GM13976 (cell line): ENCODE results near the gene MYPN.
A peak's percentile ranks its signal among the peaks of the same experiment; 100 is the strongest.
"Not testable (repeated sequence)": the region's sequence is repeated elsewhere in the genome, so short reads cannot be mapped to it uniquely, and the experiment has no call there.

ENCODE experiments used
- DNase-seq: peaks from one replicate; pipeline ENCODE4 v3.0.0; 2012; ENCODE audit warnings: low spot score
- in situ Hi-C: fragments of 300-500 bp; cut with MboI; formaldehyde crosslinking; loops from one replicate; pipeline ENCODE4 v1.12.0; 2022; ENCODE audit warnings: low sequenced_read_pairs, mixed read lengths, inconsistent platforms; ENCODE audit not compliant: unreplicated experiment
- TF ChIP-seq, protein P1 (sequence below): IDR thresholded peaks from 2 replicates; pipeline ENCODE4 v1.5.1; 2012; ENCODE audit warnings: borderline replicate concordance, mild to moderate bottlenecking; ENCODE audit not compliant: insufficient read depth; ENCODE audit errors: extremely low read depth, missing control alignments, control extremely low read depth

Gene MYPN

GRCh38 chr10:68075550-68076004, 33.7 kb upstream of the MYPN start:
- DNase-seq: peak; percentile 22
- TF ChIP-seq, protein P1, sequence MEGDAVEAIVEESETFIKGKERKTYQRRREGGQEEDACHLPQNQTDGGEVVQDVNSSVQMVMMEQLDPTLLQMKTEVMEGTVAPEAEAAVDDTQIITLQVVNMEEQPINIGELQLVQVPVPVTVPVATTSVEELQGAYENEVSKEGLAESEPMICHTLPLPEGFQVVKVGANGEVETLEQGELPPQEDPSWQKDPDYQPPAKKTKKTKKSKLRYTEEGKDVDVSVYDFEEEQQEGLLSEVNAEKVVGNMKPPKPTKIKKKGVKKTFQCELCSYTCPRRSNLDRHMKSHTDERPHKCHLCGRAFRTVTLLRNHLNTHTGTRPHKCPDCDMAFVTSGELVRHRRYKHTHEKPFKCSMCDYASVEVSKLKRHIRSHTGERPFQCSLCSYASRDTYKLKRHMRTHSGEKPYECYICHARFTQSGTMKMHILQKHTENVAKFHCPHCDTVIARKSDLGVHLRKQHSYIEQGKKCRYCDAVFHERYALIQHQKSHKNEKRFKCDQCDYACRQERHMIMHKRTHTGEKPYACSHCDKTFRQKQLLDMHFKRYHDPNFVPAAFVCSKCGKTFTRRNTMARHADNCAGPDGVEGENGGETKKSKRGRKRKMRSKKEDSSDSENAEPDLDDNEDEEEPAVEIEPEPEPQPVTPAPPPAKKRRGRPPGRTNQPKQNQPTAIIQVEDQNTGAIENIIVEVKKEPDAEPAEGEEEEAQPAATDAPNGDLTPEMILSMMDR: no peak
- in situ Hi-C loops: no loop called here

- in situ Hi-C loops, DNase-seq: not testable (repeated sequence)
Observed at GRCh38 chr10:68076081-68076480, 33.2 kb upstream of the MYPN start.

- TF ChIP-seq, protein P1: no peak
- in situ Hi-C loops: no loop called here
- no peak for DNase-seq
Observed at GRCh38 chr10:68077026-68077425, 32.3 kb upstream of the MYPN start.

- DNase-seq: no peak
- in situ Hi-C loops: no loop called here
- TF ChIP-seq, protein P1: no peak
Observed at GRCh38 chr10:68079434-68079833, 29.9 kb upstream of the MYPN start.

DNA sequence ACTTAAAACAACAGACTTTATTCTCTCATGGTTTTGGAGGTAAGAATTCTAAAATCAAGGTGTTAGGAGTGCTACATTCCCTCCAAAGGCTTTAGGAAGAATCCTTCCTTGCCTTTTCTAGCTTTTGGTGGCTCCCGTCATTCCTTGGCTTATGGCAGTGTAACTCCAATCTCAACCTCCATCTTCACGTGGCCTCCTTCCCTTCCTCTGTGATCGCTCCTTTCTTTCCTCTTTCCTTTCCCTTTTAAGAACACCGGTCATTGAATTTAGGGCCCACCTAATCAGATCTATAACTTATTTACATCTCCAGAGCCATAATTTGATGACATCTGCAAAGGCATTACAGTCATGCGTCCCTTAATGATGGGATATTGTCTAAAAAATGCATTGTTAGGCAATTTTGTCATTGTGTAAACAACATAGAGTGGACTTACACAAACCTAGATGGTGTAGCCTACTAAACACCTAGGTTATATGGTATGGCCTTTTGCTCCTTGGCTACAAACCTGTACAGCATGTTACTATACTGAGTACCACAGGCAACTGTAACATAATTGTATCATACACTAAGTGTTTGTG, 28.3 kb upstream of the MYPN start:
- DNase-seq: no peak
- TF ChIP-seq, protein P1: no peak
- in situ Hi-C loops: no loop called here

DNA sequence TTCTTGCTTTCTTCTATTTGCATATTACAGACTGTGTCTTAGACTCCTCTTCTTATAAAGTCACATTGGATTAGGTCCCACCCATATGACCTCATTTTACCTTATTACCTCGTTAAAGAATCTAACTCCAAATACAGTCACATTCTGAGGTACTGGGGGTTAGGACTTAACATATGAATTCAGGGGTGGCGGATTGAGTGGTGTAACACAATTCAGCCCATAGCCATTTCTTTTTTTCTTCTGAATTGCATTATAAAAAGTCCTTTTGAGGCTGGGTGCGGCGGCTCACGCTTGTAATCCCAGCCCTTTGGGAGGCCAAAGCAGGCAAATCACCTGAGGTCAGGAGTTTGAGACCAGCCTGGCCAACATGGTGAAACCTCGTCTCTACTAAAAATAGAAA, 27.4 kb upstream of the MYPN start:
- DNase-seq: no peak
- in situ Hi-C loops: no loop called here
- TF ChIP-seq, protein P1: no peak

DNA sequence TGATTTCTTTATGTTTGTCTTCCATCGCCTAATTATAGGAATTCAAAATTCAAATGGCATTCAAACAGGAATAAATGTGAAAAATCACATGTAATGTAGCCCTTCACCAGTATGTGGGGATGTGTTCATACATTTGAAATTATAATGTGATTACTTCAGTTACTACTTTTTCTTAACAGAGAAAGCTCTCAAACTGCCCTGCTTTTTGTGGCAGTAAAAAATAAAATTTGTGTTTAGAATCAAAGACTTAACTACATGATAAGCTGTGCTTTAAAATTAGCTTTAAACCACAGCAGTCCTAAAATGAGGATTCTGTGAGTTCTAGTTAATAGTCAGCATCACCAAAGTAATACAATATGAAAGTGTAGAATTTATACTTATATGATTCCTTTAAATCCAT, 26.4 kb upstream of the MYPN start:
- TF ChIP-seq, protein P1: peak; percentile 15
- in situ Hi-C loops: no loop called here
- no peak for DNase-seq
